Measurements from ENCODE around the gene ADM2. TPM values are rescaled to one million over a fixed set of nuclear protein-coding genes. Genes with fewer than 3 reads are reported as not detected.
"Not testable (repeated sequence)": the region's sequence is repeated elsewhere in the genome, so short reads cannot be mapped to it uniquely, and the experiment has no call there.

The ADM2 gene
- polyA plus RNA-seq, 1 experiment = 3.1 TPM

- DNase-seq (ENCODE audit: low read depth, low spot score) = no peak
- Histone ChIP-seq H3K27me3 (ENCODE audit: control insufficient read depth, insufficient read depth, low read length) (no peaks in the 10 kb centered on the region), H3K9me3 (ENCODE audit: control insufficient read depth, insufficient read depth, low read length) (no peaks in the 10 kb centered on the region; the same call in 1 of the 2 replicates), H3K27ac (ENCODE audit: low read depth, low read length) (no peak overlapping the region), H3K4me3 (ENCODE audit: low read depth, low read length) (no peak overlapping the region)
- ChIA-PET POLR2A (interaction anchor here (1.3 kb wide), 1 partner anchor 9 kb away, joined by 5 read pairs; the partner anchor contains the start of gene SCO2), CTCF (no interaction called here)
- no peak for TF ChIP-seq CTCF (IDR thresholded peaks at IDR 0.05; ENCODE audit: low read depth, low read length)
Observed at GRCh38 chr22:50516068-50516467, 34.7 kb downstream of the ADM2 start.

- POLR2A ChIA-PET = no interaction called here
Observed at GRCh38 chr22:50516891-50517290, 35.5 kb downstream of the ADM2 start.

GRCh38 chr22:50517495-50518260, 36.3 kb downstream of the ADM2 start:
- POLR2A ChIA-PET = no interaction called here
- Histone ChIP-seq H3K27ac (ENCODE audit: low read depth, low read length) (no peak overlapping the region), H3K9me3 (ENCODE audit: control insufficient read depth, insufficient read depth, low read length) (no peaks in the 10 kb centered on the region; the same call in 1 of the 2 replicates), H3K4me3 (ENCODE audit: low read depth, low read length) (no peak overlapping the region), H3K27me3 (ENCODE audit: control insufficient read depth, insufficient read depth, low read length) (no peaks in the 10 kb centered on the region)
- no peak for TF ChIP-seq CTCF (IDR thresholded peaks at IDR 0.05; ENCODE audit: low read depth, low read length)
- DNase-seq (ENCODE audit: low read depth, low spot score) = no peak
- CTCF ChIA-PET = no interaction called here

More at GRCh38 chr22:50516891-50517290, 35.5 kb downstream of the ADM2 start:
- CTCF ChIA-PET = no interaction called here
- TF ChIP-seq CTCF (IDR thresholded peaks at IDR 0.05; ENCODE audit: low read depth, low read length) = no peak
- no peak for DNase-seq (ENCODE audit: low read depth, low spot score)
- Histone ChIP-seq H3K4me3 (ENCODE audit: low read depth, low read length) (no peak overlapping the region), H3K27me3 (ENCODE audit: control insufficient read depth, insufficient read depth, low read length) (no peaks in the 10 kb centered on the region), H3K27ac (ENCODE audit: low read depth, low read length) (no peak overlapping the region), H3K9me3 (ENCODE audit: control insufficient read depth, insufficient read depth, low read length) (no peaks in the 10 kb centered on the region; the same call in 1 of the 2 replicates)

- no peaks in the 10 kb centered on the region; the same call in 1 of the 2 replicates for H3K9me3 ChIP-seq (ENCODE audit: control insufficient read depth, insufficient read depth, low read length)
- CTCF ChIA-PET = no interaction called here
- TF ChIP-seq CTCF (IDR thresholded peaks at IDR 0.05; ENCODE audit: low read depth, low read length) = no peak
- no peaks in the 10 kb centered on the region for H3K27me3 ChIP-seq (ENCODE audit: control insufficient read depth, insufficient read depth, low read length)
- no peak for DNase-seq (ENCODE audit: low read depth, low spot score)
- H3K27ac ChIP-seq (ENCODE audit: low read depth, low read length) = no peak overlapping the region
- POLR2A ChIA-PET = no interaction called here
- H3K4me3 ChIP-seq (ENCODE audit: low read depth, low read length) = no peak overlapping the region
Observed at GRCh38 chr22:50518606-50519005, 37.3 kb downstream of the ADM2 start.

GRCh38 chr22:50519151-50519550, 37.8 kb downstream of the ADM2 start:
- Histone ChIP-seq H3K4me3 (ENCODE audit: low read depth, low read length) (no peak overlapping the region), H3K27me3 (ENCODE audit: control insufficient read depth, insufficient read depth, low read length) (no peaks in the 10 kb centered on the region), H3K9me3 (ENCODE audit: control insufficient read depth, insufficient read depth, low read length) (no peaks in the 10 kb centered on the region; the same call in 1 of the 2 replicates), H3K27ac (ENCODE audit: low read depth, low read length) (no peak overlapping the region)
- TF ChIP-seq CTCF (IDR thresholded peaks at IDR 0.05; ENCODE audit: low read depth, low read length) = no peak
- DNase-seq (ENCODE audit: low read depth, low spot score) = no peak
- POLR2A ChIA-PET = no interaction called here
- CTCF ChIA-PET = no interaction called here

- CTCF ChIA-PET; POLR2A ChIA-PET; DNase-seq (ENCODE audit: low read depth, low spot score): not testable (repeated sequence)
Observed at GRCh38 chr22:50520184-50520583, 38.8 kb downstream of the ADM2 start.

More at GRCh38 chr22:50520184-50520583, 38.8 kb downstream of the ADM2 start:
- H3K4me3 ChIP-seq (ENCODE audit: low read depth, low read length); H3K27ac ChIP-seq (ENCODE audit: low read depth, low read length); H3K9me3 ChIP-seq (ENCODE audit: control insufficient read depth, insufficient read depth, low read length); H3K27me3 ChIP-seq (ENCODE audit: control insufficient read depth, insufficient read depth, low read length): not testable (repeated sequence)
